Neural cell (in vitro differentiated cells): Measurements from ENCODE around the gene CHDH. TPM values are rescaled to one million over a fixed set of nuclear protein-coding genes. Genes with fewer than 3 reads are reported as not detected.

Source experiments
- H2AFZ ChIP-seq: fragments of 200-600, 300-800 bp; sonication (generic), shearing (Covaris generic); 2 replicates; pipeline ENCODE4 v1.6.0; 2014; ENCODE audit warnings: low read depth, mild to moderate bottlenecking, antibody characterized with exemption, low read length, moderate library complexity
- H3F3A ChIP-seq: fragments of 200-600 bp; shearing (Covaris generic); 2 replicates; pipeline ENCODE4 v1.6.1; 2016; ENCODE audit warnings: mild to moderate bottlenecking, moderate library complexity, mixed read lengths, antibody characterized with exemption, low read length; ENCODE audit not compliant: insufficient read depth, poor library complexity, severe bottlenecking
- H3K27ac ChIP-seq: fragments of 200-600, 300-800 bp; sonication (generic), shearing (Covaris generic); 2 replicates; pipeline ENCODE4 v1.5.1; 2014; ENCODE audit warnings: mild to moderate bottlenecking, low read length, moderate library complexity
- H3K27me3 ChIP-seq: fragments of 300-800, 200-600 bp; sonication (generic), shearing (Covaris generic); 2 replicates; pipeline ENCODE4 v1.6.0; 2014; ENCODE audit warnings: mild to moderate bottlenecking, low read depth, low read length, moderate library complexity; ENCODE audit not compliant: insufficient read depth
- H3K36me3 ChIP-seq: fragments of 300-800, 200-600 bp; sonication (generic), shearing (Covaris generic); 2 replicates; pipeline ENCODE4 v1.5.1; 2014; ENCODE audit warnings: mild to moderate bottlenecking, antibody characterized with exemption, low read length, moderate library complexity; ENCODE audit not compliant: insufficient read depth
- H3K4me2 ChIP-seq: fragments of 300-800, 200-600 bp; sonication (generic), shearing (Covaris generic); 2 replicates; pipeline ENCODE4 v1.6.0; 2014; ENCODE audit warnings: mild to moderate bottlenecking, low read length
- H3K4me3 ChIP-seq: fragments of 300-800, 200-600 bp; sonication (generic), shearing (Covaris generic); 2 replicates; pipeline ENCODE4 v1.5.1; 2014; ENCODE audit warnings: mild to moderate bottlenecking, low read length, moderate library complexity
- H3K79me2 ChIP-seq: fragments of 200-600 bp; shearing (Covaris generic); replicated peaks from 2 replicates; pipeline ENCODE4 v1.6.0; 2014; ENCODE audit warnings: mild to moderate bottlenecking, low read length, moderate library complexity; ENCODE audit not compliant: insufficient read depth
- H3K9ac ChIP-seq: fragments of 300-800, 200-600 bp; sonication (generic), shearing (Covaris generic); 2 replicates; pipeline ENCODE4 v1.6.1; 2016; ENCODE audit warnings: mild to moderate bottlenecking, low read length, mixed read lengths
- H3K9me2 ChIP-seq: fragments of 200-600 bp; shearing (Covaris generic); 2 replicates; pipeline ENCODE4 v1.6.1; 2016; ENCODE audit warnings: mild to moderate bottlenecking, low read length, mixed read lengths; ENCODE audit not compliant: insufficient read depth
- H3K9me3 ChIP-seq: fragments of 200-600, 300-800 bp; sonication (generic), shearing (Covaris generic); 2 replicates; pipeline ENCODE4 v1.6.1; 2016; ENCODE audit warnings: mild to moderate bottlenecking, mixed run types, low read length, moderate library complexity, mixed read lengths
- H4K20me1 ChIP-seq: fragments of 200-600 bp; shearing (Covaris generic); 2 replicates; pipeline ENCODE4 v1.6.1; 2016; ENCODE audit warnings: mild to moderate bottlenecking, mixed run types; ENCODE audit not compliant: insufficient read depth
- EP300 ChIP-seq: fragments of 450-650 bp; conservative IDR thresholded peaks from 2 replicates; pipeline ENCODE4 v1.6.1; 2014; ENCODE audit warnings: antibody characterized with exemption, mild to moderate bottlenecking, moderate library complexity; ENCODE audit not compliant: poor library complexity, severe bottlenecking
- EZH2 ChIP-seq: fragments of 200-600, 300-800 bp; shearing (Covaris generic), sonication (generic); IDR thresholded peaks from 2 replicates; pipeline ENCODE4 v1.6.1; 2014; ENCODE audit warnings: antibody characterized with exemption, low read length, borderline replicate concordance, mild to moderate bottlenecking; ENCODE audit not compliant: insufficient read depth, poor library complexity, severe bottlenecking
- MXI1 ChIP-seq: fragments of 450-650 bp; conservative IDR thresholded peaks from 2 replicates; pipeline ENCODE4 v1.6.1; 2014; ENCODE audit warnings: antibody characterized with exemption, mild to moderate bottlenecking; ENCODE audit not compliant: poor library complexity, severe bottlenecking
- POLR2AphosphoS5 ChIP-seq: IDR thresholded peaks from 2 replicates; pipeline ENCODE4 v1.6.1; 2012
- RAD21 ChIP-seq: fragments of 450-650 bp; conservative IDR thresholded peaks from 2 replicates; pipeline ENCODE4 v1.6.1; 2014; ENCODE audit warnings: antibody characterized with exemption, mild to moderate bottlenecking, moderate library complexity
- SMC3 ChIP-seq: fragments of 450-650 bp; conservative IDR thresholded peaks from 2 replicates; pipeline ENCODE4 v1.6.1; 2014; ENCODE audit warnings: antibody characterized with exemption, mild to moderate bottlenecking, moderate library complexity; ENCODE audit not compliant: poor library complexity
- TAF1 ChIP-seq: IDR thresholded peaks from 2 replicates; pipeline ENCODE4 v1.6.1; 2012; ENCODE audit warnings: low read depth
- polyA plus RNA-seq: library from polyadenylated mRNA; depleted of rRNA; stranded (reverse); fragments of >200 nt; gene quantifications from 2 replicates; pipeline ENCODE4 v1.2.3, GENCODE V29; 2014
- TF ChIP-seq, protein P1 (sequence below): IDR thresholded peaks from 2 replicates; pipeline ENCODE4 v1.6.1; 2012; ENCODE audit warnings: borderline replicate concordance
- TF ChIP-seq, protein P2 (sequence below): fragments of 450-650 bp; IDR thresholded peaks from 2 replicates; pipeline ENCODE4 v1.5.1; 2014; ENCODE audit warnings: antibody characterized with exemption, mild to moderate bottlenecking, moderate library complexity; ENCODE audit not compliant: poor library complexity, severe bottlenecking

CHDH gene
- polyA plus RNA-seq, 1 donor from 2014 or later: 0.17 TPM

DNA sequence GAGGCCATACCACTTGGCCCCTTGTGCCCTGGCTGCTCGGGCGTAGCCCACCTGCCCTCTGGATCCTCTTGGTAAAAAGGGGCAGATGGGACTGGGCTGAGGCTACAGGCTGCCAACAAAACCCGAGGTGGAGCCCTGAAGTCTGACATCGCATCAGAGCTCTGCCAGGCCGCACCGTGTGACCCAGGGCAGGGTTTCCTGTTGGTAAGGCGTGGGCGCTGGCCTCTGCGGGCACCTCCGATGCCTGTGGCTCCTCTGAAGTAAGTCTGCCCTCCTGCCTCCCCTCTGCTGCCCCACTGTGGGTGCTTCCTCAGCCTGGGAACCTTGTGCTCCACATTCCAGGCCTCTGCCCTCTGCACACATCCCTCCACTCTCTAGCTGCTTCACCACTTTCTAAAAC lies 8.9 kb downstream of the CHDH start:
- Histone ChIP-seq H3F3A (no peaks in the 10 kb centered on the region), H3K27ac (no peak overlapping the region), H3K36me3 (no peaks in the 10 kb centered on the region), H2AFZ (no peak overlapping the region), H3K9me2 (no peaks in the 10 kb centered on the region), H3K79me2 (no peaks in the 10 kb centered on the region), H4K20me1 (no peaks in the 10 kb centered on the region), H3K9me3 (no peaks in the 10 kb centered on the region), H3K9ac (no peak overlapping the region), H3K4me2 (no peak overlapping the region), H3K4me3 (no peak overlapping the region), H3K27me3 (no peaks in the 10 kb centered on the region)
- TF ChIP-seq SMC3 (no peak), RAD21 (no peak), POLR2AphosphoS5 (no peak)

DNA sequence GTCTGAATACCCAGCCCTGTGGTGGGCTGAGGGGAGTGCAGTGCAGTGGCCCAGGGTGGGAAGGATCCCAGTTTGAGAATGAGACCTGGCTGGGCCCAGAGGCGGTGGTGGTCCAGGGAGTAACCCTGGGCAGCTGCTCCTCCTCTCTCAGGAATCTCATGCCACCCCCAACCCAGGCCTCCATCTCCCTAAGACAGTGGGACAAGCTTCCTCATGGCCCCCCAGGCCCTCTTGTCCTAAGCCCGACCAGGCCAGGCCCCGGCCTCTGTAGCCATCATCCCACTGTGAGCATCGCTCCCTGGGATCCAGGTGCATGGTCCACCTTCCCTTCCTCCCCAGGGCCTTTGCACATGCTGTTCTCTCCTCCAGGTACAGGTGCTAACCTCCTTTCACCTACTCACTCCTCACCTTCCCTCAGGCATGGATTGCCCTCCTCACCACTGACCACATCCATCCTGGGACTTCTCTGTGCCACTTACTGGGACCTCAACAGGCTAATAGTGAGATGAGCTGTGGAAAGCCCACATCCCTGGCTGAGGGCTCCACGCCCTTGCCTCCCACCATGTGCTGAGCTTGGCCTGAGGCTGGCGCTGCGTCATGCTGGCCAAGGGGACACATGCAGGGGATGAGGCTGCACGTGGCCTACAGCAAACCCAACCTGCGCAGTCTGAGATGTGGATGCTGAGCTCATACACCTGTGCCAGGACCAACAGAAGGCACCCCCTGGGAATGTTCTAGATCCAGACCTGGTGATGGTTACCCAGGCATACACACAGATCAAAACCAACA lies 9.9 kb downstream of the CHDH start:
- no peaks in the 10 kb centered on the region for H3F3A ChIP-seq
- H3K27me3 ChIP-seq: no peaks in the 10 kb centered on the region
- no peaks in the 10 kb centered on the region for H3K36me3 ChIP-seq
- H3K27ac ChIP-seq: no peak overlapping the region
- no peaks in the 10 kb centered on the region for H3K79me2 ChIP-seq
- H3K9me3 ChIP-seq: no peaks in the 10 kb centered on the region
- no peaks in the 10 kb centered on the region for H3K9me2 ChIP-seq
- H2AFZ ChIP-seq: no peak overlapping the region
- no peak overlapping the region for H3K9ac ChIP-seq
- H3K4me2 ChIP-seq: no peak overlapping the region
- H4K20me1 ChIP-seq: no peaks in the 10 kb centered on the region
- TF ChIP-seq, protein P1, sequence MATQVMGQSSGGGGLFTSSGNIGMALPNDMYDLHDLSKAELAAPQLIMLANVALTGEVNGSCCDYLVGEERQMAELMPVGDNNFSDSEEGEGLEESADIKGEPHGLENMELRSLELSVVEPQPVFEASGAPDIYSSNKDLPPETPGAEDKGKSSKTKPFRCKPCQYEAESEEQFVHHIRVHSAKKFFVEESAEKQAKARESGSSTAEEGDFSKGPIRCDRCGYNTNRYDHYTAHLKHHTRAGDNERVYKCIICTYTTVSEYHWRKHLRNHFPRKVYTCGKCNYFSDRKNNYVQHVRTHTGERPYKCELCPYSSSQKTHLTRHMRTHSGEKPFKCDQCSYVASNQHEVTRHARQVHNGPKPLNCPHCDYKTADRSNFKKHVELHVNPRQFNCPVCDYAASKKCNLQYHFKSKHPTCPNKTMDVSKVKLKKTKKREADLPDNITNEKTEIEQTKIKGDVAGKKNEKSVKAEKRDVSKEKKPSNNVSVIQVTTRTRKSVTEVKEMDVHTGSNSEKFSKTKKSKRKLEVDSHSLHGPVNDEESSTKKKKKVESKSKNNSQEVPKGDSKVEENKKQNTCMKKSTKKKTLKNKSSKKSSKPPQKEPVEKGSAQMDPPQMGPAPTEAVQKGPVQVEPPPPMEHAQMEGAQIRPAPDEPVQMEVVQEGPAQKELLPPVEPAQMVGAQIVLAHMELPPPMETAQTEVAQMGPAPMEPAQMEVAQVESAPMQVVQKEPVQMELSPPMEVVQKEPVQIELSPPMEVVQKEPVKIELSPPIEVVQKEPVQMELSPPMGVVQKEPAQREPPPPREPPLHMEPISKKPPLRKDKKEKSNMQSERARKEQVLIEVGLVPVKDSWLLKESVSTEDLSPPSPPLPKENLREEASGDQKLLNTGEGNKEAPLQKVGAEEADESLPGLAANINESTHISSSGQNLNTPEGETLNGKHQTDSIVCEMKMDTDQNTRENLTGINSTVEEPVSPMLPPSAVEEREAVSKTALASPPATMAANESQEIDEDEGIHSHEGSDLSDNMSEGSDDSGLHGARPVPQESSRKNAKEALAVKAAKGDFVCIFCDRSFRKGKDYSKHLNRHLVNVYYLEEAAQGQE: no peak
- TF ChIP-seq EP300 (no peak), TAF1 (no peak), RAD21 (no peak), MXI1 (no peak), SMC3 (no peak)
- TF ChIP-seq, protein P2, sequence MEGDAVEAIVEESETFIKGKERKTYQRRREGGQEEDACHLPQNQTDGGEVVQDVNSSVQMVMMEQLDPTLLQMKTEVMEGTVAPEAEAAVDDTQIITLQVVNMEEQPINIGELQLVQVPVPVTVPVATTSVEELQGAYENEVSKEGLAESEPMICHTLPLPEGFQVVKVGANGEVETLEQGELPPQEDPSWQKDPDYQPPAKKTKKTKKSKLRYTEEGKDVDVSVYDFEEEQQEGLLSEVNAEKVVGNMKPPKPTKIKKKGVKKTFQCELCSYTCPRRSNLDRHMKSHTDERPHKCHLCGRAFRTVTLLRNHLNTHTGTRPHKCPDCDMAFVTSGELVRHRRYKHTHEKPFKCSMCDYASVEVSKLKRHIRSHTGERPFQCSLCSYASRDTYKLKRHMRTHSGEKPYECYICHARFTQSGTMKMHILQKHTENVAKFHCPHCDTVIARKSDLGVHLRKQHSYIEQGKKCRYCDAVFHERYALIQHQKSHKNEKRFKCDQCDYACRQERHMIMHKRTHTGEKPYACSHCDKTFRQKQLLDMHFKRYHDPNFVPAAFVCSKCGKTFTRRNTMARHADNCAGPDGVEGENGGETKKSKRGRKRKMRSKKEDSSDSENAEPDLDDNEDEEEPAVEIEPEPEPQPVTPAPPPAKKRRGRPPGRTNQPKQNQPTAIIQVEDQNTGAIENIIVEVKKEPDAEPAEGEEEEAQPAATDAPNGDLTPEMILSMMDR: no peak
- no peak overlapping the region for H3K4me3 ChIP-seq

DNA sequence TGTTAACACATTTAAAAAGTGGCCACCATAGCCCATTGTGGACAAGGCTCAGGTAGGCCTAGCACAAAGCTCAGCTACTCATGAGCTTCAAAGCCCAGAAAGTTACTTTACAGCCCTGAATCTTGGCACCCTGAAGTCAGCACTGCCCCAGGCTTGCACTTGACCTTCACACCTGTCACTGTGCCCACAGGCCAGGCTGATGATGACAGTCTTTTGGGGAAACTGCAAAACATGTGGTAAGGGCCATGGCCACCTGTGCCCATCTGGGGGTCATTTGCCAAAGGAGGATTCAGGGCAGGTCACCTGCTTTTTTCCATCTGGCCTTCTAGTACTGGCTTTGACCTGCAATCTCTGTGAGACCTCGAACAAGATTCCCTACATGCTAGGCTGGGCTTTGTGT lies 11.0 kb downstream of the CHDH start:
- Histone ChIP-seq H3K36me3 (no peaks in the 10 kb centered on the region), H3K27ac (no peak overlapping the region), H4K20me1 (no peaks in the 10 kb centered on the region), H3K27me3 (no peaks in the 10 kb centered on the region), H3K4me3 (no peak overlapping the region), H3K9ac (no peak overlapping the region), H3K9me2 (no peaks in the 10 kb centered on the region), H3K79me2 (no peaks in the 10 kb centered on the region), H3F3A (no peaks in the 10 kb centered on the region), H3K4me2 (no peak overlapping the region), H2AFZ (no peak overlapping the region), H3K9me3 (no peaks in the 10 kb centered on the region)
- TF ChIP-seq EP300: no peak
- TF ChIP-seq TAF1: no peak
- TF ChIP-seq SMC3: no peak
- no peak for TF ChIP-seq RAD21
- TF ChIP-seq EZH2: no peak
- TF ChIP-seq MXI1: no peak
- TF ChIP-seq, protein P1: no peak
- TF ChIP-seq, protein P2: no peak
- TF ChIP-seq POLR2AphosphoS5: no peak
